ENCODE data around the gene IBA57.
A peak's percentile ranks its signal among the peaks of the same experiment; 100 is the strongest.

IBA57 gene

GRCh38 chr1:228224198-228225164, 58.9 kb downstream of the IBA57 start:
- Histone ChIP-seq H3K18ac (ENCODE audit: low read length) (no peak overlapping the region), H4K5ac (ENCODE audit: low read length) (no peak overlapping the region), H4K8ac (ENCODE audit: low read depth, low read length) (no peak overlapping the region), H3K56ac (ENCODE audit: low read length) (no peak overlapping the region), H3K4me2 (ENCODE audit: low read length) (no peak overlapping the region), H3K36me3 (ENCODE audit: control insufficient read depth, insufficient read depth, low read length) (peaks cover 8% of the 10 kb centered on the region), H3K4me3 (ENCODE audit: low read length) (no peak overlapping the region), H3K27ac (ENCODE audit: low read depth, low read length) (no peak overlapping the region), H3K79me2 (ENCODE audit: control insufficient read depth, insufficient read depth, low read length) (no peaks in the 10 kb centered on the region), H3K9ac (ENCODE audit: low read length) (no peak overlapping the region), H2AK5ac (ENCODE audit: low read length) (no peak overlapping the region), H2BK120ac (ENCODE audit: low read depth, low read length) (no peak overlapping the region), H3K23ac (ENCODE audit: low read length) (no peak overlapping the region), H3K4me1 (ENCODE audit: control insufficient read depth, low read depth, low read length) (no peaks in the 10 kb centered on the region), H2BK5ac (ENCODE audit: low read length) (no peak overlapping the region), H2BK15ac (replicated peaks; ENCODE audit: low read depth) (no peak overlapping the region), H3K79me1 (ENCODE audit: low read length) (peaks cover 4% of the 10 kb centered on the region), H3K4ac (ENCODE audit: low read depth, low read length) (no peak overlapping the region), H3K27me3 (ENCODE audit: insufficient read depth, low read length, poor library complexity) (no peaks in the 10 kb centered on the region)
- DNase-seq: no peak
- no CpG with 5 or more reads among the region's 16 CpGs for WGBS (ENCODE audit: extremely low coverage, insufficient coverage, low lambda C conversion rate)

- Histone ChIP-seq H3K79me1 (ENCODE audit: low read length) (peaks cover 4% of the 10 kb centered on the region), H2BK120ac (ENCODE audit: low read depth, low read length) (no peak overlapping the region), H3K4me3 (ENCODE audit: low read length) (no peak overlapping the region), H4K5ac (ENCODE audit: low read length) (no peak overlapping the region), H4K8ac (ENCODE audit: low read depth, low read length) (no peak overlapping the region), H3K27ac (ENCODE audit: low read depth, low read length) (no peak overlapping the region), H3K4ac (ENCODE audit: low read depth, low read length) (no peak overlapping the region), H2BK5ac (ENCODE audit: low read length) (no peak overlapping the region), H3K36me3 (ENCODE audit: control insufficient read depth, insufficient read depth, low read length) (peaks cover 8% of the 10 kb centered on the region), H3K9ac (ENCODE audit: low read length) (no peak overlapping the region), H3K4me2 (ENCODE audit: low read length) (no peak overlapping the region), H3K23ac (ENCODE audit: low read length) (no peak overlapping the region), H3K56ac (ENCODE audit: low read length) (no peak overlapping the region), H3K18ac (ENCODE audit: low read length) (no peak overlapping the region), H3K79me2 (ENCODE audit: control insufficient read depth, insufficient read depth, low read length) (no peaks in the 10 kb centered on the region), H3K4me1 (ENCODE audit: control insufficient read depth, low read depth, low read length) (no peaks in the 10 kb centered on the region), H3K27me3 (ENCODE audit: insufficient read depth, low read length, poor library complexity) (no peaks in the 10 kb centered on the region), H2AK5ac (ENCODE audit: low read length) (no peak overlapping the region), H2BK15ac (replicated peaks; ENCODE audit: low read depth) (no peak overlapping the region)
- no peak for DNase-seq
- no CpG with 5 or more reads among the region's 2 CpGs for WGBS (ENCODE audit: extremely low coverage, insufficient coverage, low lambda C conversion rate)
These were observed 59.6 kb downstream of the IBA57 start for GRCh38 chr1:228225165-228225710.

GRCh38 chr1:228225740-228226139, 60.1 kb downstream of the IBA57 start:
- H4K8ac ChIP-seq (ENCODE audit: low read depth, low read length): no peak overlapping the region
- H3K79me2 ChIP-seq (ENCODE audit: control insufficient read depth, insufficient read depth, low read length): no peaks in the 10 kb centered on the region
- H2BK120ac ChIP-seq (ENCODE audit: low read depth, low read length): no peak overlapping the region
- H3K4ac ChIP-seq (ENCODE audit: low read depth, low read length): no peak overlapping the region
- H3K4me1 ChIP-seq (ENCODE audit: control insufficient read depth, low read depth, low read length): no peaks in the 10 kb centered on the region
- no peak overlapping the region for H3K4me3 ChIP-seq (ENCODE audit: low read length)
- no peak overlapping the region for H3K18ac ChIP-seq (ENCODE audit: low read length)
- H3K27me3 ChIP-seq (ENCODE audit: insufficient read depth, low read length, poor library complexity): no peaks in the 10 kb centered on the region
- WGBS (ENCODE audit: extremely low coverage, insufficient coverage, low lambda C conversion rate): no CpG with 5 or more reads among the region's 2 CpGs
- no peak overlapping the region for H4K5ac ChIP-seq (ENCODE audit: low read length)
- H3K9ac ChIP-seq (ENCODE audit: low read length): no peak overlapping the region
- H2BK15ac ChIP-seq (replicated peaks; ENCODE audit: low read depth): no peak overlapping the region
- H2AK5ac ChIP-seq (ENCODE audit: low read length): no peak overlapping the region
- no peak overlapping the region for H2BK5ac ChIP-seq (ENCODE audit: low read length)
- peaks cover 6% of the 10 kb centered on the region for H3K36me3 ChIP-seq (ENCODE audit: control insufficient read depth, insufficient read depth, low read length)
- H3K4me2 ChIP-seq (ENCODE audit: low read length): no peak overlapping the region
- H3K27ac ChIP-seq (ENCODE audit: low read depth, low read length): no peak overlapping the region
- DNase-seq: no peak
- no peak overlapping the region for H3K56ac ChIP-seq (ENCODE audit: low read length)
- no peak overlapping the region for H3K23ac ChIP-seq (ENCODE audit: low read length)
- H3K79me1 ChIP-seq (ENCODE audit: low read length): peaks cover 4% of the 10 kb centered on the region

DNA sequence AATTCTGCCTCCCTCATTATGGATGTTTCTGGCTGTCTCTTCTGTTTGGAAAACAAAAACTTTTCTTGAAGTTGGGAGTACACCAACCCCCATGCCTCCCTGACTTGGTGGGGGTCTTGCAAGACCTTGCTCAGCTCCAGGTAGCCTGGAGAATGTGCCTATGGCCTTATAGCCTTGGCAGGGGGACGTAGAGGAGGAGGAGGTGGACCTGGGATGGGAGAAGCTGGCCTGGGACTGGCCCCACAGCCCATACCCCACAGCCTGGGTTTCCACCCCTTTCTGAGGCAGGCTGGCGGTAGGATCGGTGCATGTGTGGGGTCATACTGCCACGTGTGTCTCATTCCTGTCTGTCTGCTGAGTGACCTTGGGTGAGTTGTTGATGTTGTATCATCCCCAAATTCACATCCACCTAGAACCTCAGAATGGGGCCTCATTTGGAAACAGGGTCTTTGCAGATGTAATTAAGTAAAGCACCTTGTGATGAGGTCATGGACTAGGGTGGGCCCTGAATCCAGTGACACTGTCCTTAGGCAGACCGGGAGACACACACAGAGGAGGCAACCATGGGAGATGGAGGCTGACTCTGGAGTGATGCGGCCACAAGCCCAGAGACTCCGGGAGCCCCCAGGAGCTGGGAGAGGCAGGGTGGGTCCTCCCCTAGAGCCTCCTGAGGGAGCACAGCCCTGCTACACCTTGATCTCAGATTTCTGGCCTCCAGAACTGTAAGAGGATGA, 60.7 kb downstream of the IBA57 start:
- no peak overlapping the region for H3K9ac ChIP-seq (ENCODE audit: low read length)
- H3K4me3 ChIP-seq (ENCODE audit: low read length): no peak overlapping the region
- no peak for DNase-seq
- H3K27me3 ChIP-seq (ENCODE audit: insufficient read depth, low read length, poor library complexity): no peaks in the 10 kb centered on the region
- H3K18ac ChIP-seq (ENCODE audit: low read length): no peak overlapping the region
- no peak overlapping the region for H2BK15ac ChIP-seq (replicated peaks; ENCODE audit: low read depth)
- WGBS (ENCODE audit: extremely low coverage, insufficient coverage, low lambda C conversion rate): no CpG with 5 or more reads among the region's 7 CpGs
- H2BK120ac ChIP-seq (ENCODE audit: low read depth, low read length): no peak overlapping the region
- no peak overlapping the region for H3K27ac ChIP-seq (ENCODE audit: low read depth, low read length)
- no peak overlapping the region for H3K4ac ChIP-seq (ENCODE audit: low read depth, low read length)
- no peak overlapping the region for H4K8ac ChIP-seq (ENCODE audit: low read depth, low read length)
- H2BK5ac ChIP-seq (ENCODE audit: low read length): no peak overlapping the region
- no peak overlapping the region for H3K4me2 ChIP-seq (ENCODE audit: low read length)
- H3K56ac ChIP-seq (ENCODE audit: low read length): no peak overlapping the region
- H3K23ac ChIP-seq (ENCODE audit: low read length): no peak overlapping the region
- H4K5ac ChIP-seq (ENCODE audit: low read length): no peak overlapping the region
- peaks cover 4% of the 10 kb centered on the region for H3K79me1 ChIP-seq (ENCODE audit: low read length)
- no peak overlapping the region for H2AK5ac ChIP-seq (ENCODE audit: low read length)
- peaks cover 6% of the 10 kb centered on the region for H3K36me3 ChIP-seq (ENCODE audit: control insufficient read depth, insufficient read depth, low read length)
- H3K79me2 ChIP-seq (ENCODE audit: control insufficient read depth, insufficient read depth, low read length): no peaks in the 10 kb centered on the region
- no peaks in the 10 kb centered on the region for H3K4me1 ChIP-seq (ENCODE audit: control insufficient read depth, low read depth, low read length)

GRCh38 chr1:228226956-228227791, 61.6 kb downstream of the IBA57 start:
- H3K27ac ChIP-seq (ENCODE audit: low read depth, low read length): no peak overlapping the region
- no peaks in the 10 kb centered on the region for H3K4me1 ChIP-seq (ENCODE audit: control insufficient read depth, low read depth, low read length)
- H2BK15ac ChIP-seq (replicated peaks; ENCODE audit: low read depth): no peak overlapping the region
- H3K79me2 ChIP-seq (ENCODE audit: control insufficient read depth, insufficient read depth, low read length): no peaks in the 10 kb centered on the region
- H3K27me3 ChIP-seq (ENCODE audit: insufficient read depth, low read length, poor library complexity): no peaks in the 10 kb centered on the region
- no peak overlapping the region for H3K9ac ChIP-seq (ENCODE audit: low read length)
- H3K18ac ChIP-seq (ENCODE audit: low read length): no peak overlapping the region
- H4K8ac ChIP-seq (ENCODE audit: low read depth, low read length): no peak overlapping the region
- H3K4me2 ChIP-seq (ENCODE audit: low read length): no peak overlapping the region
- H3K79me1 ChIP-seq (ENCODE audit: low read length): peaks cover 4% of the 10 kb centered on the region
- no peak overlapping the region for H2AK5ac ChIP-seq (ENCODE audit: low read length)
- no peak overlapping the region for H2BK120ac ChIP-seq (ENCODE audit: low read depth, low read length)
- no peak overlapping the region for H3K56ac ChIP-seq (ENCODE audit: low read length)
- no peak overlapping the region for H3K4ac ChIP-seq (ENCODE audit: low read depth, low read length)
- no peak overlapping the region for H3K23ac ChIP-seq (ENCODE audit: low read length)
- H3K36me3 ChIP-seq (ENCODE audit: control insufficient read depth, insufficient read depth, low read length): peaks cover 6% of the 10 kb centered on the region
- WGBS (ENCODE audit: extremely low coverage, insufficient coverage, low lambda C conversion rate): no CpG with 5 or more reads among the region's 10 CpGs
- no peak overlapping the region for H2BK5ac ChIP-seq (ENCODE audit: low read length)
- no peak overlapping the region for H3K4me3 ChIP-seq (ENCODE audit: low read length)
- no peak overlapping the region for H4K5ac ChIP-seq (ENCODE audit: low read length)
- peak; percentile 29 for DNase-seq

Measured in mesendoderm (in vitro differentiated cells).